IMR-90 (cell line): ENCODE data around the gene OXNAD1. TPM values are rescaled to one million over a fixed set of nuclear protein-coding genes. Genes with fewer than 3 reads are reported as not detected.

Experiments
- ATAC-seq: fragments of 200-7000 bp; cut with Tn5 transposase; 2 replicates; pipeline ENCODE4 v1.9.1; 2020; ENCODE audit warnings: low read depth, mild to moderate bottlenecking, moderate library complexity
- BruUV-seq: library from RNA; stranded (reverse); fragments of 400-500 nt; replicated peaks from 2 replicates; lab custom pipeline; 2021; lab: Mats Ljungman, UMichigan
- CTCF ChIA-PET: fragments of 300-600 bp; formaldehyde crosslinking; extraction: SDS; loops from one replicate; lab custom pipeline; 2021; ENCODE audit warnings: antibody characterized with exemption; lab: Yijun Ruan, JAX
- POLR2A ChIA-PET: fragments of 300-600 bp; sonication (Branson Sonifier 250); formaldehyde crosslinking; loops from one replicate; lab custom pipeline; 2022; ENCODE audit warnings: antibody characterized with exemption; ENCODE audit not compliant: unreplicated experiment; lab: Charles Lee
- DNase-seq: peaks from one replicate; pipeline ENCODE4 v3.0.0; 2013
- H2AFZ ChIP-seq: replicated peaks from 2 replicates; pipeline ENCODE3; 2013; ENCODE audit warnings: low read length, mild to moderate bottlenecking; ENCODE audit not compliant: poor library complexity
- H2AK5ac ChIP-seq: 2 replicates; pipeline ENCODE4 v1.6.1; 2013; ENCODE audit warnings: low read depth, low read length, inconsistent platforms
- H2AK9ac ChIP-seq: replicated peaks from 2 replicates; pipeline ENCODE3; 2013; ENCODE audit warnings: mild to moderate bottlenecking, low read depth, low read length, moderate library complexity; ENCODE audit not compliant: poor library complexity
- H2BK120ac ChIP-seq: 2 replicates; pipeline ENCODE4 v1.6.1; 2013; ENCODE audit warnings: low read depth, low read length, inconsistent platforms
- H2BK15ac ChIP-seq: 3 replicates; pipeline ENCODE4 v1.6.1; 2013; ENCODE audit warnings: low read depth, low read length, inconsistent platforms
- H2BK20ac ChIP-seq: 2 replicates; pipeline ENCODE4 v1.6.1; 2013; ENCODE audit warnings: low read depth, mild to moderate bottlenecking, inconsistent platforms, low read length, moderate library complexity
- H2BK5ac ChIP-seq: 2 replicates; pipeline ENCODE4 v1.6.1; 2013; ENCODE audit warnings: mild to moderate bottlenecking, low read depth, low read length, inconsistent platforms; ENCODE audit not compliant: poor library complexity, severe bottlenecking
- H3K14ac ChIP-seq: replicated peaks from 2 replicates; pipeline ENCODE4 v1.6.1; 2013; ENCODE audit warnings: low read depth, low read length, inconsistent platforms
- H3K18ac ChIP-seq: 2 replicates; pipeline ENCODE4 v1.6.1; 2013; ENCODE audit warnings: low read depth, low read length, control low read depth
- H3K23ac ChIP-seq: 2 replicates; pipeline ENCODE4 v1.6.1; 2013; ENCODE audit warnings: low read depth, low read length, inconsistent platforms
- H3K27ac ChIP-seq: 2 replicates; pipeline ENCODE4 v1.5.1; 2013; ENCODE audit warnings: mild to moderate bottlenecking, control low read depth, low read length; ENCODE audit not compliant: insufficient read depth
- H3K27me3 ChIP-seq: 2 replicates; pipeline ENCODE4 v1.6.1; 2013; ENCODE audit warnings: low read length; ENCODE audit not compliant: control insufficient read depth, insufficient read depth
- H3K36me3 ChIP-seq: 2 replicates; pipeline ENCODE4 v1.6.1; 2013; ENCODE audit warnings: low read length, mixed read lengths; ENCODE audit not compliant: control insufficient read depth, insufficient read depth
- H3K4ac ChIP-seq: 2 replicates; pipeline ENCODE4 v1.6.1; 2013; ENCODE audit warnings: low read depth, low read length, inconsistent platforms
- H3K4me1 ChIP-seq: 2 replicates; pipeline ENCODE4 v1.6.1; 2013; ENCODE audit warnings: low read length, mixed read lengths; ENCODE audit not compliant: control insufficient read depth, insufficient read depth
- H3K4me2 ChIP-seq: 2 replicates; pipeline ENCODE4 v1.6.1; 2013; ENCODE audit warnings: low read depth, mild to moderate bottlenecking, control low read depth, low read length, moderate library complexity
- H3K4me3 ChIP-seq: 2 replicates; pipeline ENCODE4 v1.5.1; 2013; ENCODE audit warnings: low read depth, mild to moderate bottlenecking, control low read depth, low read length, moderate library complexity; ENCODE audit not compliant: insufficient read depth
- H3K56ac ChIP-seq: 2 replicates; pipeline ENCODE4 v1.6.1; 2013; ENCODE audit warnings: low read length, inconsistent platforms; ENCODE audit not compliant: insufficient read depth; ENCODE audit errors: extremely low read depth
- H3K79me1 ChIP-seq, 2 experiments: 2 replicates each; pipeline ENCODE4 v1.6.1; 2013; ENCODE audit warnings: low read length in 2 of 2, inconsistent platforms in 1 of 2, low read depth in 1 of 2
- H3K9ac ChIP-seq: 2 replicates; pipeline ENCODE4 v1.6.1; 2013; ENCODE audit warnings: low read depth, low read length, control low read depth
- H3K9me1 ChIP-seq: 2 replicates; pipeline ENCODE4 v1.6.1; 2013; ENCODE audit warnings: low read length, inconsistent platforms; ENCODE audit not compliant: insufficient read depth
- H3K9me3 ChIP-seq: 2 replicates; pipeline ENCODE4 v1.6.1; 2013; ENCODE audit warnings: low read length; ENCODE audit not compliant: control insufficient read depth, insufficient read depth
- H4K20me1 ChIP-seq: 2 replicates; pipeline ENCODE4 v1.6.1; 2013; ENCODE audit warnings: low read length, inconsistent platforms; ENCODE audit not compliant: insufficient read depth
- H4K5ac ChIP-seq: 2 replicates; pipeline ENCODE4 v1.6.1; 2013; ENCODE audit warnings: mild to moderate bottlenecking, low read depth, low read length, control low read depth
- H4K8ac ChIP-seq, 2 experiments: 2 replicates each; pipeline ENCODE4 v1.6.1; 2013; ENCODE audit warnings: low read depth in 2 of 2, low read length in 2 of 2, control low read depth in 1 of 2, inconsistent platforms in 1 of 2
- H4K91ac ChIP-seq: 2 replicates; pipeline ENCODE4 v1.6.1; 2013; ENCODE audit warnings: low read depth, low read length, inconsistent platforms; ENCODE audit not compliant: insufficient read depth
- CHD1 ChIP-seq: IDR thresholded peaks from 2 replicates; pipeline ENCODE4 v1.6.1; 2012; ENCODE audit warnings: low read depth, low read length, improper control_type of control experiment
- CTCF ChIP-seq: conservative IDR thresholded peaks from 2 replicates; pipeline ENCODE4 v1.5.1; 2012; ENCODE audit warnings: mild to moderate bottlenecking, low read depth, low read length, improper control_type of control experiment
- ELK1 ChIP-seq: fragments of 150-350 bp; IDR thresholded peaks from 2 replicates; pipeline ENCODE4 v1.6.1; 2016; ENCODE audit warnings: low read depth, mild to moderate bottlenecking, low read length, moderate library complexity, borderline replicate concordance
- FOS ChIP-seq: fragments of 150-350 bp; IDR thresholded peaks from 2 replicates; pipeline ENCODE4 v1.6.1; 2016; ENCODE audit warnings: low read depth, low read length
- MAZ ChIP-seq: IDR thresholded peaks from 2 replicates; pipeline ENCODE4 v1.6.1; 2012; ENCODE audit warnings: low read depth, mild to moderate bottlenecking, low read length, improper control_type of control experiment, moderate library complexity, borderline replicate concordance
- MXI1 ChIP-seq: IDR thresholded peaks from 2 replicates; pipeline ENCODE4 v1.6.1; 2012; ENCODE audit warnings: low read depth, mild to moderate bottlenecking, low read length, moderate library complexity, borderline replicate concordance
- NFE2L2 ChIP-seq: fragments of 150-350 bp; IDR thresholded peaks from 2 replicates; pipeline ENCODE4 v1.6.1; 2016; ENCODE audit warnings: low read depth, mild to moderate bottlenecking, low read length
- POLR2A ChIP-seq: IDR thresholded peaks from 2 replicates; pipeline ENCODE4 v1.6.1; 2012; ENCODE audit warnings: mild to moderate bottlenecking, low read depth, low read length
- RCOR1 ChIP-seq: IDR thresholded peaks from 2 replicates; pipeline ENCODE4 v1.6.1; 2012; ENCODE audit warnings: mild to moderate bottlenecking, low read length, improper control_type of control experiment; ENCODE audit not compliant: insufficient replicate concordance
- RFX5 ChIP-seq: IDR thresholded peaks from 2 replicates; pipeline ENCODE4 v1.8.0; 2012; ENCODE audit warnings: low read depth, mild to moderate bottlenecking, low read length, moderate library complexity
- SMC3 ChIP-seq: fragments of 150-350 bp; IDR thresholded peaks from 2 replicates; pipeline ENCODE4 v1.6.1; 2016; ENCODE audit warnings: low read depth, mild to moderate bottlenecking, antibody characterized with exemption, low read length, moderate library complexity
- USF2 ChIP-seq: fragments of 150-350 bp; IDR thresholded peaks from 2 replicates; pipeline ENCODE4 v1.6.1; 2017; ENCODE audit warnings: mild to moderate bottlenecking, antibody characterized with exemption, low read length, low read depth
- WGBS, 2 experiments: methylation state at CpG; one replicate each; pipeline versions ENCODE4 v1.1.5 to v1.1.7; 2013; ENCODE audit warnings: missing lambda C conversion rate in 2 of 2; ENCODE audit not compliant: insufficient read length in 1 of 2; ENCODE audit errors: extremely low coverage in 2 of 2; 5-methylcytosine and 5-hydroxymethylcytosine counted together
- dilution Hi-C: fragments of 300-500 bp; cut with HindIII; formaldehyde crosslinking; loops from one replicate; pipeline ENCODE4 v1.14.3; 2018; ENCODE audit warnings: low sequenced_read_pairs; ENCODE audit not compliant: unreplicated experiment
- in situ Hi-C: fragments of 300-500 bp; cut with MboI; formaldehyde crosslinking; loops from 3 replicates; pipeline ENCODE4 v1.14.3; 2019; ENCODE audit warnings: low sequenced_read_pairs, inconsistent platforms, mixed read lengths
- intact Hi-C: fragments of 100-400 bp; cut with micrococcal nuclease; formaldehyde crosslinking; loops from 2 replicates; pipeline ENCODE4 v1.10.0; 2022
- polyA plus RNA-seq, 3 experiments: library from polyadenylated mRNA; depleted of rRNA; stranded (reverse); fragments of >200 nt; gene quantifications; 2 replicates each; pipeline ENCODE4 v1.2.3, GENCODE V29; 2012; ENCODE audit warnings: low replicate concordance in 1 of 3
- total RNA-seq: library from RNA; depleted of rRNA; stranded (reverse); fragments of >200 nt; gene quantifications from 2 replicates; pipeline ENCODE4 v1.2.3, GENCODE V29; 2012

OXNAD1 gene
- total and polyA plus RNA-seq, 2 of the 4 experiments (the other 2 are of a cell fraction), result 6.2 to 11.3 TPM

GRCh38 chr3:16352428-16352827, 87.4 kb downstream of the OXNAD1 start (continued):
- no peak for TF ChIP-seq CTCF
- TF ChIP-seq ELK1, result no peak

- no peak overlapping the region for H3K14ac ChIP-seq
- H3K23ac ChIP-seq, result no peak overlapping the region
- TF ChIP-seq NFE2L2 (no peak), POLR2A (no peak), CHD1 (no peak), FOS (no peak), RFX5 (no peak), USF2 (no peak), RCOR1 (no peak), SMC3 (no peak), MAZ (no peak), MXI1 (no peak)
- no peak overlapping the region for H2BK5ac ChIP-seq
- WGBS, 2 experiments, result 88% methylated on average over 2 of the region's 3 CpGs; no CpG with 5 or more reads in 1 of the 2 experiments
- H2AFZ ChIP-seq, result no peak overlapping the region
- H3K36me3 ChIP-seq, result peaks cover 30% of the 10 kb centered on the region
- H3K27ac ChIP-seq, result no peak overlapping the region
- H3K18ac ChIP-seq, result no peak overlapping the region
- H2AK5ac ChIP-seq, result no peak overlapping the region
- dilution Hi-C loops, result no loop called here
- peaks cover 5% of the 10 kb centered on the region; the same call in 1 of the 2 replicates for H4K20me1 ChIP-seq
- no peaks in the 10 kb centered on the region for H3K9me3 ChIP-seq
- in situ Hi-C loops, result no loop called here
- BruUV-seq, result no TSS peak
- H4K8ac ChIP-seq, result no peak overlapping the region
- H3K9ac ChIP-seq, result no peak overlapping the region
- peaks cover 13% of the 10 kb centered on the region; the same call in 1 of the 2 replicates for H3K9me1 ChIP-seq
- no peaks in the 10 kb centered on the region for H3K27me3 ChIP-seq
- H2BK15ac ChIP-seq, result no peak overlapping the region
- intact Hi-C loops, result no loop called here
- H3K4ac ChIP-seq, result no peak overlapping the region
- no peak overlapping the region for H3K4me2 ChIP-seq
- H2BK20ac ChIP-seq, result no peak overlapping the region
- no peak overlapping the region for H4K5ac ChIP-seq
- H2AK9ac ChIP-seq, result no peak overlapping the region
- no peak overlapping the region for H2BK120ac ChIP-seq
- no peak overlapping the region for H4K91ac ChIP-seq
- H3K4me1 ChIP-seq, result peaks cover 8% of the 10 kb centered on the region
- no peak for ATAC-seq
- no peak overlapping the region for H3K4me3 ChIP-seq
- no peak overlapping the region for H3K56ac ChIP-seq
- ChIA-PET CTCF (no interaction called here), POLR2A (no interaction called here)
- DNase-seq, result no peak
- H3K79me1 ChIP-seq, result peaks cover 6 to 31% of the 10 kb centered on the region in 2 experiments; a peak in 3 of 4 replicates
Measured at GRCh38 chr3:16354291-16354690, 89.3 kb downstream of the OXNAD1 start.
